ENCODE data around the gene POLR2L. TPM values are rescaled to one million over a fixed set of nuclear protein-coding genes. Genes with fewer than 3 reads are reported as not detected.

Gene POLR2L
- total RNA-seq, 4 donors from 2014 or later = 71.4 to 189 (median 92.3) TPM

- H3K4me1 ChIP-seq = no peaks in the 10 kb centered on the region
- 84% methylated on average over 7 of the region's 8 CpGs for WGBS
- no peak for DNase-seq (ENCODE audit: extremely low spot score)
- no peak overlapping the region for H3K27ac ChIP-seq (replicated peaks in 1 of 4)
- no peaks in the 10 kb centered on the region for H3K27me3 ChIP-seq
- intact Hi-C loops (cut with DNase I) = no loop called here
- TF ChIP-seq EP300 (IDR thresholded peaks at IDR 0.05) (no peak), POLR2A (IDR thresholded peaks at IDR 0.05; ENCODE audit: low read depth) (no peak), POLR2AphosphoS5 (IDR thresholded peaks at IDR 0.05) (no peak), CTCF (IDR thresholded peaks at IDR 0.05) (no peak)
- no peaks in the 10 kb centered on the region for H3K9me3 ChIP-seq
- H3K4me3 ChIP-seq = no peak overlapping the region
- H3K36me3 ChIP-seq = peaks cover 10 to 53% (median 34%) of the 10 kb centered on the region in 4 donors
These were observed 28.1 kb upstream of the POLR2L start for GRCh38 chr11:870418-870817.

- Histone ChIP-seq H3K4me1 (no peaks in the 10 kb centered on the region), H3K27ac (replicated peaks in 1 of 4) (no peak overlapping the region), H3K27me3 (no peaks in the 10 kb centered on the region), H3K9me3 (no peaks in the 10 kb centered on the region), H3K4me3 (no peak overlapping the region), H3K36me3 (peaks cover 13 to 53% (median 35%) of the 10 kb centered on the region in 4 donors)
- peak in 1 of 2 donors; percentile 26 for TF ChIP-seq POLR2AphosphoS5 (IDR thresholded peaks at IDR 0.05)
- TF ChIP-seq POLR2A (IDR thresholded peaks at IDR 0.05; ENCODE audit: low read depth) = no peak
- TF ChIP-seq CTCF (IDR thresholded peaks at IDR 0.05) = no peak
- DNase-seq (ENCODE audit: extremely low spot score) = no peak
- intact Hi-C loops (cut with DNase I) = no loop called here
- WGBS = 58% methylated on average over 6 of the region's 8 CpGs
These were observed 27.7 kb upstream of the POLR2L start for GRCh38 chr11:870127-870413.

- no peak for TF ChIP-seq POLR2A (IDR thresholded peaks at IDR 0.05; ENCODE audit: low read depth)
- no peak for TF ChIP-seq POLR2AphosphoS5 (IDR thresholded peaks at IDR 0.05)
- intact Hi-C loops (cut with DNase I) = no loop called here
- WGBS = 87% methylated on average over 16 of the region's 25 CpGs
These were observed 27.2 kb upstream of the POLR2L start for GRCh38 chr11:869399-870126.

GRCh38 chr11:868802-869201 is 26.5 kb upstream of the POLR2L start:
- Histone ChIP-seq H3K9me3 (no peaks in the 10 kb centered on the region), H3K27ac (replicated peaks in 1 of 4) (no peak overlapping the region), H3K4me1 (no peaks in the 10 kb centered on the region), H3K27me3 (no peaks in the 10 kb centered on the region), H3K36me3 (peaks cover 24 to 58% (median 41%) of the 10 kb centered on the region in 4 donors), H3K4me3 (no peak overlapping the region)
- no peak for DNase-seq (ENCODE audit: extremely low spot score)
- intact Hi-C loops (cut with DNase I) = no loop called here
- WGBS = 90% methylated on average over 4 of the region's 12 CpGs
- no peak for TF ChIP-seq POLR2A (IDR thresholded peaks at IDR 0.05; ENCODE audit: low read depth)
- TF ChIP-seq CTCF (IDR thresholded peaks at IDR 0.05) = no peak
- peak in 1 of 2 donors; percentile 22 for TF ChIP-seq POLR2AphosphoS5 (IDR thresholded peaks at IDR 0.05)
- no peak for TF ChIP-seq EP300 (IDR thresholded peaks at IDR 0.05)

More at GRCh38 chr11:869399-870126, 27.2 kb upstream of the POLR2L start:
- DNase-seq (ENCODE audit: extremely low spot score) = no peak
- Histone ChIP-seq H3K9me3 (no peaks in the 10 kb centered on the region), H3K4me3 (no peak overlapping the region), H3K27ac (replicated peaks in 1 of 4) (no peak overlapping the region), H3K4me1 (no peaks in the 10 kb centered on the region), H3K36me3 (peaks cover 16 to 53% (median 37%) of the 10 kb centered on the region in 4 donors), H3K27me3 (no peaks in the 10 kb centered on the region)

GRCh38 chr11:868394-868793 is 26.1 kb upstream of the POLR2L start:
- Histone ChIP-seq H3K27me3 (no peaks in the 10 kb centered on the region), H3K36me3 (peaks cover 27 to 62% (median 45%) of the 10 kb centered on the region in 4 donors), H3K4me3 (no peak overlapping the region), H3K4me1 (no peaks in the 10 kb centered on the region), H3K9me3 (no peaks in the 10 kb centered on the region), H3K27ac (replicated peaks in 1 of 4) (no peak overlapping the region)
- intact Hi-C loops (cut with DNase I) = no loop called here
- WGBS = 80% methylated on average over 1 of the region's 17 CpGs
- TF ChIP-seq CTCF (IDR thresholded peaks at IDR 0.05) (no peak), POLR2AphosphoS5 (IDR thresholded peaks at IDR 0.05) (no peak), EP300 (IDR thresholded peaks at IDR 0.05) (no peak), POLR2A (IDR thresholded peaks at IDR 0.05; ENCODE audit: low read depth) (no peak)
- no peak for DNase-seq (ENCODE audit: extremely low spot score)
